HFFc6 (cell line): ENCODE results near the gene TAS2R39. TPM values are rescaled to one million over a fixed set of nuclear protein-coding genes. Genes with fewer than 3 reads are reported as not detected.

Experiments
- DNase-seq: peaks from one replicate; pipeline ENCODE4 v3.0.0-alpha.2; 2018
- H3K27ac Mint-ChIP-seq: 2 replicates; pipeline ENCODE4 v1.8.0; 2020; ENCODE audit warnings: mild to moderate bottlenecking, mixed read lengths
- H3K27me3 Mint-ChIP-seq: 2 replicates; pipeline ENCODE4 v1.8.0; 2021; ENCODE audit warnings: mild to moderate bottlenecking, moderate library complexity, mixed read lengths; ENCODE audit not compliant: insufficient read depth
- H3K36me3 Mint-ChIP-seq: 2 replicates; pipeline ENCODE4 v1.8.0; 2021; ENCODE audit warnings: low read depth, mixed read lengths
- H3K4me1 Mint-ChIP-seq: 2 replicates; pipeline ENCODE4 v1.8.0; 2020; ENCODE audit warnings: low read depth, mixed read lengths
- H3K4me3 Mint-ChIP-seq: 2 replicates; pipeline ENCODE4 v1.8.0; 2020; ENCODE audit warnings: mild to moderate bottlenecking, moderate library complexity, mixed read lengths
- H3K9me3 Mint-ChIP-seq: 2 replicates; pipeline ENCODE4 v1.8.0; 2020; ENCODE audit warnings: mild to moderate bottlenecking, mixed read lengths
- total RNA-seq, 6 experiments: library from RNA; stranded (reverse); fragmentation: NEBNext Ultra II Directional; extraction: Animal tissue kit (Norgen Biotek cat#: 25700); gene quantifications; 2 replicates in 1 of 6; 3 replicates in 5 of 6; pipeline ENCODE4 v1.2.3, GENCODE V29; 2021
- TF ChIP-seq, protein P1 (sequence below): fragments of 200-600 bp; sonication (generic); IDR thresholded peaks from 2 replicates; pipeline ENCODE4 v1.5.0; 2021; ENCODE audit warnings: antibody characterized with exemption, mild to moderate bottlenecking

Gene TAS2R39
- total RNA-seq, 6 experiments from 2014 or later, result not detected

DNA sequence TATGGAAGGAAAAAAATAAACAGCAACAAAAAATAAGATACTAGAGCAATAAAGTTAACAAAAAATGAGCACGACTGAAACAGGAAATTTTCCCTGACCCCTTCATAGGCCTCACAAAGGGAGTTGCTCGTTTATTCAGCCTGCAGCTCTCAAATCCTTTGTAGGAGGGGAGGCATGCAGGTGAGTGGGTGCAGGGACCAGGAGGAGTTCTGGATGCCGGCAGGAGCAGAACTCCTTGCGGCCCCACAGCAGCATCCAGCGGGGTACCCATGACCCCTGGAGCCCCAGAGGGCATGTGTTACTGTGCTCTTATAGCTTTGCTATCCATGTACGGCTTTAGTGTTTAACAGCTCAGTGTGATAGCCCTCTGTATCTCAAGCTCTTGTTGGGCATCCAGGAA lies 5.8 kb downstream of the TAS2R39 start:
- no peaks in the 10 kb centered on the region for H3K9me3 Mint-ChIP-seq
- DNase-seq, result no peak
- H3K36me3 Mint-ChIP-seq, result no peaks in the 10 kb centered on the region
- H3K27ac Mint-ChIP-seq, result no peak overlapping the region
- H3K4me1 Mint-ChIP-seq, result no peaks in the 10 kb centered on the region
- TF ChIP-seq, protein P1, sequence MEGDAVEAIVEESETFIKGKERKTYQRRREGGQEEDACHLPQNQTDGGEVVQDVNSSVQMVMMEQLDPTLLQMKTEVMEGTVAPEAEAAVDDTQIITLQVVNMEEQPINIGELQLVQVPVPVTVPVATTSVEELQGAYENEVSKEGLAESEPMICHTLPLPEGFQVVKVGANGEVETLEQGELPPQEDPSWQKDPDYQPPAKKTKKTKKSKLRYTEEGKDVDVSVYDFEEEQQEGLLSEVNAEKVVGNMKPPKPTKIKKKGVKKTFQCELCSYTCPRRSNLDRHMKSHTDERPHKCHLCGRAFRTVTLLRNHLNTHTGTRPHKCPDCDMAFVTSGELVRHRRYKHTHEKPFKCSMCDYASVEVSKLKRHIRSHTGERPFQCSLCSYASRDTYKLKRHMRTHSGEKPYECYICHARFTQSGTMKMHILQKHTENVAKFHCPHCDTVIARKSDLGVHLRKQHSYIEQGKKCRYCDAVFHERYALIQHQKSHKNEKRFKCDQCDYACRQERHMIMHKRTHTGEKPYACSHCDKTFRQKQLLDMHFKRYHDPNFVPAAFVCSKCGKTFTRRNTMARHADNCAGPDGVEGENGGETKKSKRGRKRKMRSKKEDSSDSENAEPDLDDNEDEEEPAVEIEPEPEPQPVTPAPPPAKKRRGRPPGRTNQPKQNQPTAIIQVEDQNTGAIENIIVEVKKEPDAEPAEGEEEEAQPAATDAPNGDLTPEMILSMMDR, result no peak
- no peak overlapping the region for H3K4me3 Mint-ChIP-seq
- no peaks in the 10 kb centered on the region for H3K27me3 Mint-ChIP-seq

DNA sequence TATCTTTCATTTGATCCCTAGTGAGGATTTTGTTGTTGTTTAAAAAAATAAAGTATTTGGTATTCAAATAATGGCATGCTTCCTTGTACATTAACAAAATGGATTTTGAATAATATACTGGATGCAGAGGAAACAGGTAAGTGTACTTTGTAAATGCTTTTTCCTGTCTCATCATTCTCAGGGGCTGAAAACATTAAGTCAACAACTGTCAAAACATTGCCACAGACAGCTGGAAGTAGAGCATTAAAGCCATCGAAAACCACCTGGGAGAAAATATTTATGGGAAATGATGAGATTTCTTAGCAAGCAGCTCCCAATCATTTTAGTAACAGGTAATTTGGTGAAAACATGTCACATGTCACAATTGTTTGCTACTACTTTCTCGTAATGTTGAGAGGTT lies 10.7 kb downstream of the TAS2R39 start:
- Mint-ChIP-seq H3K36me3 (no peaks in the 10 kb centered on the region), H3K4me1 (no peaks in the 10 kb centered on the region), H3K27ac (no peak overlapping the region), H3K27me3 (no peaks in the 10 kb centered on the region), H3K4me3 (no peak overlapping the region), H3K9me3 (no peaks in the 10 kb centered on the region)
- TF ChIP-seq, protein P1, result no peak
- DNase-seq, result no peak

DNA sequence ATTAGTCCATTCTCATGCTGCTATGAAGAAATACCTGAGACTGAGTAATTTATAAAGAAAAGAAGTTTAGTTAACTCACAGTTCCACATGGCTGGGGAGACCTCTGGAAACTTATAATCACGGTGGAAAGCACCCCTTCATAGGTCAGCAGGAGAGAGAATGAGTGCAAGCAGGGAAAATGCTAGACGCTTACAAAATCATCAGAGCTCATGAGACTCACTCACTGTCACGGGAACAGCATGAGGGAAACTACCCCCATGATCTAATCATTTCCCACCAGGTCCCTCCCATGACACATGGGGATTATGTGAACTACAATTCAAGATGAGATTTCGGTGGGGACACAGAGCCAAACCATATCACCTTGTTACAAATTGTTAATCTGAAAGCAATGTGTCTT lies 15.8 kb downstream of the TAS2R39 start:
- Mint-ChIP-seq H3K4me3 (no peak overlapping the region), H3K9me3 (no peaks in the 10 kb centered on the region), H3K27ac (no peak overlapping the region), H3K4me1 (no peaks in the 10 kb centered on the region), H3K27me3 (peaks cover 7% of the 10 kb centered on the region), H3K36me3 (no peaks in the 10 kb centered on the region)
- TF ChIP-seq, protein P1, result no peak
- no peak for DNase-seq

DNA sequence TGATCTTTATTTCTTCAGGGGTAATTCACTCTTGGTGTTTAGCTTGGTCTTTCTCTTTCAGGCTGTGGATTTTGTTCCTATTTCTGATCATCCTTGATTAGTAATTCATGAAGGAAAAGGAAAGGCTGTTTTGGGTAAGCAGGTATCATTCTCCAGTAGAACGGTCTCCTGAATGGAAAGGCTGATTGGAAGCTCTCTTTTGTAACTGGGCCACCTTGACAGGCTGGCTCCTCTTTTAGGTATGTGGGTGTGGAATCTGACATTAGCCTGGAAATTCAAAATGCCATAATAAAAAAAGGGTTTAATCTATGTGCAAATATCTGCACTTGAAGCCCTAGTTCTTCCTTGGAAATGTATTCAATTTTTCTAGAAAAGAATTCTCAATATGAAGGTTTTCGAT lies 18.9 kb downstream of the TAS2R39 start:
- no peaks in the 10 kb centered on the region for H3K36me3 Mint-ChIP-seq
- H3K4me3 Mint-ChIP-seq, result no peak overlapping the region
- H3K27ac Mint-ChIP-seq, result no peak overlapping the region
- no peaks in the 10 kb centered on the region for H3K4me1 Mint-ChIP-seq
- H3K9me3 Mint-ChIP-seq, result no peaks in the 10 kb centered on the region
- TF ChIP-seq, protein P1, result no peak
- peaks cover 8% of the 10 kb centered on the region for H3K27me3 Mint-ChIP-seq
- DNase-seq, result no peak

DNA sequence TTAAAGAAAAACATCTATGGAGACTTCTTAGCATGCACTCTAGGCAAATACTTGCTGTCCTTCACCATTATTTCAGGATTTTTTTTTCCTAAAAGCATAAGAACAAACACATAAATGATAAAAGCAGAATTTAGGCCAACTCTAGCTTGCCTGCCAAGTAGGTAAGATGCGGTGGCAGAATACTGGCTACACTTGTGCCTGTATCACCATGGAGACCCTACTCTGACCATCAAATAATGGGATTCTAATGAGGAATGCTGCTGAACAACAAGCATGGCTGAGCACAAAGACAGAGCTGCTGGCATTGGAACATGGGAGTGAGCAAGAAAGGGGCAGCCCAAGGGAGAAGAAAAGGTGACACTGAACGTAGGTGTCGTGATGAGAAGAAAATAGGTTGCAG lies 20.2 kb downstream of the TAS2R39 start:
- peaks cover 10% of the 10 kb centered on the region for H3K27me3 Mint-ChIP-seq
- TF ChIP-seq, protein P1, result no peak

More for the DNA sequence above, 20.2 kb downstream of the TAS2R39 start:
- Mint-ChIP-seq H3K36me3 (no peaks in the 10 kb centered on the region), H3K27ac (no peak overlapping the region), H3K4me1 (no peaks in the 10 kb centered on the region), H3K4me3 (no peak overlapping the region), H3K9me3 (no peaks in the 10 kb centered on the region)
- DNase-seq, result no peak
